NCI-H1417 (cell line): ENCODE measurements around the gene ETV6.

Experiments used
- DNase-seq, 3 experiments: peaks; one replicate each; lab custom pipeline; 2025; lab: John Stamatoyannopoulos, UW

Gene ETV6

DNA sequence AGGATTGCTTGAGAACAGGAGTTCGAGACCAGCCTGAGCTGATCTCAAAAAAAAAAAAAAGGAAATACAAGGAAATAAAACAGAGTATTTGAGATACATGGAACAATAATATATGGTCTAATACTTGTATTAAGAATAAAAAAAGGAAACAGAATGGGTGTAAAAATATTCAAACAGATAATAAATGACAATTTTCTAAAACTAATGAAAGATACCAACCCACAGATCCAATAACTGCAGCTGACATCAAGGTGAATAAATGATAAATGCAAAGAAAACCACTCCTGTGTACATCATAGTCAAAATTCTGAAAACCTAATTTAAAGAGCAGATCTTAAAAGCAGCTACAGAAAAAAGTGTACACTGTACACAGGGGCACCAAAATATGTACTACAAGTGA lies 4.1 kb upstream of the ETV6 start:
- DNase-seq = no peak

- DNase-seq = peak; percentile 76 to 97 (median 96)
Measured at GRCh38 chr12:11648514-11649412, 711 bp upstream of the ETV6 start.

- DNase-seq = peak; percentile 11 to 88 (median 71)
Measured at GRCh38 chr12:11650286-11651281, 1.1 kb downstream of the ETV6 start.

- DNase-seq = no peak
Measured at GRCh38 chr12:11651381-11651780, 1.9 kb downstream of the ETV6 start.

DNA sequence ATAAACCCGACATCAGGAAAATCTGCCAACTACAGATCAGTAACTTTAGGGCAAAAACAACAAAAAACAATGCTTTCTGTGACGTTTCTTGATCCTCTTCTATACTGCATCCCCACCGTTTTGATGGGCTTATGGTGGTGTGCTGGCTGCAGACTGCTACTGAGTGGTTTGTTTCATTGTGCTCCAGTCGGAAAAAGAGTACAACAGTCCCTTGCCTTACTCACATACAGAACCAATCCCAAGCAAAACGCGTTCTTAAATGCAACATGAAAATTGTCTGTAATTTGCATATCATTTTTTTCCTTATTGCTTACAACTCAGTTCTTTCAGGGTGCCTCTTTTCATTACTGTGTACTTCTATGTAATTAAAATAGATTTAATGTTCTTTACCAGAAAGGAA lies 2.3 kb downstream of the ETV6 start:
- no peak for DNase-seq

GRCh38 chr12:11652351-11653040 lies 3.0 kb downstream of the ETV6 start:
- DNase-seq = peak in 2 of 3 experiments; percentile 13 to 36

DNA sequence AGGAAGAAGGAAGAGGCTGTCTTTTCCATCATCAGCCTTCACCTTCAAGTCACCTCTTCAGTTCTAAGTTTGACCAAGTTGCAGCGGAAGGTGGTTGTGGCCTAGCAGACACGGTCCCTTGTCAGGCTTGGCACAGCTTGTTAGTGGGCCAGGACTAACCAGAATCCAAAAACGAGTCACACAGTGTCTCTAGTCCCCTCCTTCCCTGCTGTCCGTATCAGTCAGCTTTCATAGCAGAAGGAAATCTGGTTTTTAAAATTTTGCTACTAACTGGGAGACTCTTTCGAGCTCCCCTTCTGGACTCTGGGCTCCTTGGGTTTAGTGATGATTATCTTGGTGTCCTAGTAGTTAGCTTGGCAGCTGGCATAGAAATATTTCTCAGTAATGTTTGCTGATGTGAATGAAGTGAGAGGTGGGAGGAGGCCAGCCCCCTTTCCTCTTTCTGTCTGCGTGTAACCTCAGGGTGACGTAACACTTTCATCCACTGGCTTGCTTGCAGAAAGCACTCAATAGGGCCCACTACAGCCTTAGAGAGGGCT lies 3.8 kb downstream of the ETV6 start:
- DNase-seq = no peak

DNA sequence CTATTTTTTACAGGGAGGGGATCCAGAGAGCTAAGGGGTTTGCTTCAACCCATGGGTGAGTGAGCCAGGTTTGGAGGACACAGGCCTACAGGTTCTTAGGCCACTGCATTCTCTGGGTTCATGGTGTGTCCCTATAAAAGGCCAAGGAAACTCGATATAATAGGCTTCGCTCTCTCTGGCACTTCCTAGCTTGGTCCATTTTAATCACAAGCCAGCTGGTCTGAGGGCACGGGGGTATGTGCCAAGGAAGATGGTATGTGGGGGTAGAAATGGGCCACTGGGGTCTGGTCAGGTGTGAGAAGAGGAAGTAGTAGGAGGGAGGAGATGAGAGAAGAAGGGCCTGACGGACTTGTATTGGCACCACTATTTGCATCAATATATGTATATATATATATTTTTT lies 4.9 kb downstream of the ETV6 start:
- no peak for DNase-seq

DNA sequence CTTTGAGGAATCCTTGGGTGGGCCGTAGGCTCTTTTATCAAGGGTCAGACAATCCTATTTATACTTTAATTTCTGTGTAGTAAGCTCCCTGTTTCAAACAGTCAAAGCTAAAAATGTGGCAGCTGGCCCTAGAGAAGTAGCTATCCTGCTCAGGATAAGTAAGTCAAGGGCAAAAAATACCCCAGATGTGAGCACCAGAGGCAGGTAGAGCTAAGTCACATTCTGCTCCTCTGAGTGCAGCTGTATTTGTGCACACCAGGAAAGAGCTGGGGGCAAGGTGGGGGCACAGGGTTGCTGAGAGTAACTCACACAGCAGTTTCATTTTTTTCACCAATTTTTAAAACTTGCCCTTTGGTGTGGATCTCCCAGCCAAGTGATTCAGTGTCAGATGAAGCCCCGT lies 5.3 kb downstream of the ETV6 start:
- DNase-seq = no peak

GRCh38 chr12:11655842-11656241 lies 6.4 kb downstream of the ETV6 start:
- no peak for DNase-seq

- DNase-seq = no peak
Measured at GRCh38 chr12:11656550-11656949, 7.1 kb downstream of the ETV6 start.

GRCh38 chr12:11657511-11657910 lies 8.0 kb downstream of the ETV6 start:
- DNase-seq = no peak

DNA sequence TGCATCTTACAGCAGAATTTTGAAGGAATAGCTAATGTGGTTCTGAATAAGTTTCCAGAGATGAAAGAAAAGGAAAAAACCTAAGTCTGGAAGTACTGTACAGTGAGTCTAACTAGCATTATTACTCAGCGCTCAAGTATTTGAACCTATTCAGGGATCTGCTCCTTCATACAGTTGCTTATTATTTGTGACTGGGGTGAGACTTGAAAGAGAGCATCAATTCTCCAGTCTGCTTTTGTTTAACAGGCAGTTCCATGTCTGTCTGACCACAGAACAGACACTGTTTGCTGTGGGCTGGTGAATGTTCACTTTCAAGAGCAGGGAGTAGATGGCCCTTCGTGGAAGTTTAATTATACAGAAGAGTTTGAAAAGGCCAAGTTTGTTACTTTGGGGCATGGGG lies 9.3 kb downstream of the ETV6 start:
- DNase-seq = no peak

DNA sequence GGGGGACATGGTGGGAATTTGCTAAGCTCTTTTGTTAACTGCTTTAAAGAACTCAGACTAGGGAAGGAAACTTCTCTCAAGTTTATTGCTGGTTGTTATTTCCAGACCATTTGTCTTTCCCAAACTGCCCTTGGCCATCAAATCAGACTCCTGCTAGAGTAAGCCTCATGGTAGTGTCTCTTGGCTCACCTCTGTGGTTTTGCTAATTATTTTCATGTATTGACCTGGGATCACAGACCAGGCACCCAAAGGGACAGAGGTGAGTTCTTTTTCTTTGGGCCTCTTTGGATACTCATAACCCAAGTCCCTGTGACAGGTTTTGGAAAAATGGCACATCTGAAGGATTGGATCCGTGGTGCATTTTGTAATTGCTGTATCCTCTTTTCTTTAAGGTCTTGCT lies 11.2 kb downstream of the ETV6 start:
- no peak for DNase-seq

DNA sequence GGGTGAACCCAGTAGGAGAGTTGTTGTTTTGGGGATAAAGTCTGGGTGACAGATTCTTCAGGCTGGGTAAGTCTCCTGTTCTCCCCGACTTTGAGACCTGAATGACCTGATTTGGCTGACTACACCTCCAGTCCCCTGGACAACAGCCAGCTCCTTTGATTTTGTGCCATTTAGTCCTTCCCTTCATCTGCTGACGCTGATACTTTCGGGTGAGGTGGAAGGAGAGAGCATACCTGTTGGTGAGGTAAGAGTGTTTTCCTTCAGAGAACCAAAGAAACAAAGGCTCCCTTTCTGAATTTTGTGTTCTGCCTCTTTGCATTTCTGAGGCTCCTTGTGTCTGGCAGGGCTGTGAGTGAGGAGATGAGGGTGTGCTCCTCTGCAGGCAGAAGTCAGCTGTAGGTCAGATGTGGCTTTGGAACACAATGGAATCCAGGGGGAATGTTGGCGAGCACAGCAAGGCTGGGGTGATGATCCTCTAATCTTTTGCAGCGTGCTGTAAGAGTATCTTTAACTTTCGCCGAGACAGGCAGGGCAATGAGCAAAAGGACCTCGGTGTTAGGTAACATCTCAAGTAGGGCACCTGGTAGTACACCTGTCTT lies 12.1 kb downstream of the ETV6 start:
- DNase-seq = no peak

DNA sequence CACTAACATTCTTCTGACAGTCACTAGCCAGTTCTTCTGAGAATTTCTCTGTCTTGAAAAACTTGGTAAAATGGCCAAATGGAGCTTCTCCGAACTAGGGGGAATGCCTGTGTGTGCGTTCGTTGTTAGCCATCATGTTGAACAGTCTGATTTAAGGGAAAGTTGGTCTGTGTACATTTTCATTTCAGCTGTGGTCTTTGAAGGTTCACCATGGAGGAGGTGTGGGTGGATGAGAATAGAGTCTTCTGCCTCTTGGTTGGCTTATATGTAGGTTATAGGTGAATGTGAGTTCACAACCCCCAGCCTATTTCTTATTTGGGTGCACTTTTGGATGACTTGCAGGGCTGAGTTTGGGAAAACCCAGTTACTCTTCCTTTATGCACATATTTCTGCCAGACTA lies 12.9 kb downstream of the ETV6 start:
- DNase-seq = no peak

GRCh38 chr12:11663130-11663529 lies 13.7 kb downstream of the ETV6 start:
- DNase-seq = peak in 1 of 3 experiments; percentile 15

DNA sequence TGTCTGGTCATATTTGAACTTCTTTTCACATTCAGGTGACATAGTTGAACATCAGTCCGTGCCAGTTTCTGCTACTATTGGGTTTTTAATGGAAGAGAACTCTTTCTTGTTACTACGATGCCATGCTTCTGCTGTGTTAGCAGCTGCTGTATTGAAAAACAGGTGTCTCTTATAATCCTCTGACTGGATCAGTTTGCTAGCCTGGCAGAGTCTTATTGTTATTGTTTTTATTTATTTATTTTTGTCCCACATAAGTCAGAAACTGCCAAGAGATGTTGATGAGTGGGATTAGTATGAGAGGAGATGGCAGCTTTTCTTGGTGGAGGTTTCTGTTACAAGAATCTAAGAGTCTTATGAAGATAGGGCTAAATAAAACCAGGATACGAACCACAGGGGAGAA lies 14.6 kb downstream of the ETV6 start:
- DNase-seq = no peak

DNA sequence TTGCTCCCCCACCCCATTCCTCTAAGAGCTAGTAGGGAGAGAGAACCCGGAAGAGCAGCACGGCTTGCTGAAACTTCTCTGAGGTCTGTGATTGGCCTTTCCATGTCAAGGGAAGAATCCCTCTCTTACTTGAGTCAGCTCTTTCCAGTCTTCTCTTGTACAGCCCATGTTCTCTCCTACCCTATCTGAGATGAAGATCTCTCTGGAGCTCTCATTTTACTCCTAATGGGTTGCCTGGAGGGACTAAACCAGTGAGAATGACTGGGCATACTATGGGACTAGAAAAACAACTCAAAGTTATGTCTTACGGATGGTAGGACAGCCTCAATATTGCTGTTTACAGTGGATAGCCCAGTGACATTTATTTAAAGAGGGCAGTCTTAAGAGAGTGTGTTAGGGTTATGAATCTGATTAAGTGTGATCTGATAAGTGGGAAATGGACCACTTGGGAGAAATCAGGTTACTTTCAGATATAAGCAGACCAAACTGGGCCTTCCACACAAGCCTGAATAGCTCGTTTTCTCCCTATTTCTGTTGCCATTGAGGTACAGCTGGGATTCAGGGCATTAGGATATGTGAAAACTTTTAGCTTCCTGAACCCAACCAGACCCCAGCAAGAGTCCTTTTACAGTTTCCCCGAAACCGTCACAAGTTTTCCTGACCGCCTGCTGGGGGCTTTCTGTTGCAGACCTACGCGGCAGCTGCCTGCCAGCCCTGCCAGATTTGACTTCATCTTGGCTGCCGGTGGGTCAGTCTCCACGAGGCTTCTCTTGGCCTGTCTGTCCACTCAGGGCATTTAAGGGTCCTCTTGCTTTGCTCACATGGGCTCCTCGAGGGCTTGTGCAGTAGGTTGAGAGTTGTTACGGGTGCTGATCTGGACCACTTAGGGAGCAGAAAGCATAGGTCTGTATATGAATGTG lies 16.9 kb downstream of the ETV6 start:
- DNase-seq = no peak

- no peak for DNase-seq
Measured at GRCh38 chr12:11667171-11667570, 17.7 kb downstream of the ETV6 start.
